ENCODE measurements around the gene LSMEM2.

LSMEM2 gene

DNA sequence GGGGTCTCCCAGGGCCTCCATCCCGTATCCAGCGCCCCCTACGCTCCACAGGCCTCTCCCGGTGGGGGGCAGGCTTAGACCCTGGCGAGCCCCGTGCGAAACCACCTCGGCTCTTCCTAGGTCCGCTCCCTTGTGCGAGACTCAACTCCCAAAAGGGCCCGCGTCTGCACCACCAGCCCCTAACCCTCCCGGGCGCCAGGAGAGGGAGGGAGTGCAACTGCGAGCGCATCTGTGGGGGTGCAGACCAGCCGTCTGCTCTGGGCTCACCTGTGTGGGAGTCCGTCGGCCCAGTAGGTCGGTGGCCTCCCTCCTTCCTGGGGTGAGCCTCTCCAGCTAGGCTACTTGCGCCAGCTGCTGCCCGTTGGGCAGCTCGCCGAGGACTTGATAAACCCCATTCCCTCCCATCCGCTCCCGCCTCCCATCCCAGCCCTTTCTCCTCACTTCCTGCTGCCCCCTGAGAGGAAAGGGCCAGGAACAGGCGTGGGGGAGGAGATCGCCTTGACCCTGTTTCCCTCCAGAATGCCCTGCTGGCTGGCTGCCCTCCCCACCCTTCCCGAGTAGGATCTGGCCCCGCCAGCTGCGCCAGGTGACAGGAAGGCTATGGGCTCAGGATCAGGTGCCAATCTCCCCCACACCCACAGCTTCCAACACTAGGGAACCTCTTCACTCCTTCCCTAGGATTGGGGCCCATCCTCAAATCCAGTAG, 43.7 kb downstream of the LSMEM2 start, which contains the start of gene HYAL2:
TSS of gene HYAL2 (minus strand) at position 360 of the 706 bp plus-strand sequence. CDS start 2,256 bp downstream, outside the sequence.
- no peak for DNase-seq (ENCODE audit: low read depth)

DNA sequence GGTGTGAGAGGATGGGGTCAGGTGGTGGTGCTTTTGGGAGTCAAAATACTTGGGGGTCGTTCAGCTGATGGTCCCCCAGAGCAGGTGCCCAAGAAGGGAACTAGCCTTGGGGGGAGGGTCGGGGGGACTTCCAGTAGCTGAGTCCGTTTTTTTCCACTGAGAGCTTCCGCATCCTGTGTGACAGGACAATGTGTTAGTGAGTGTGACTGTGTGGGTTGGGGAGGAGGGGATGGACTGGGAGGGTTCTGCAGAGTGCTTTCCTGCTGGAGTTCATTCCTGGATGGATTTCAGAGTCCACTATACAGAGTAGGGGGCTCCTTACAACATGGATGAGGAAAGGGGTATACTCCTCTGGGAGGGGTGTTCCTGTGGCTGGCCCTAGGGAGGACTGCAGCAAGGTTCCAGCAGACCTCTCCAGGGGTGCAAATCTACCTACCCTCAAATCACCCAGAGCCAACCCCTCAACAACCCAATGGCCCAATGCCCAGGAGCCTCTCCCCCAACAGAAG, 44.3 kb downstream of the LSMEM2 start:
- no peak for DNase-seq (ENCODE audit: low read depth)

DNA sequence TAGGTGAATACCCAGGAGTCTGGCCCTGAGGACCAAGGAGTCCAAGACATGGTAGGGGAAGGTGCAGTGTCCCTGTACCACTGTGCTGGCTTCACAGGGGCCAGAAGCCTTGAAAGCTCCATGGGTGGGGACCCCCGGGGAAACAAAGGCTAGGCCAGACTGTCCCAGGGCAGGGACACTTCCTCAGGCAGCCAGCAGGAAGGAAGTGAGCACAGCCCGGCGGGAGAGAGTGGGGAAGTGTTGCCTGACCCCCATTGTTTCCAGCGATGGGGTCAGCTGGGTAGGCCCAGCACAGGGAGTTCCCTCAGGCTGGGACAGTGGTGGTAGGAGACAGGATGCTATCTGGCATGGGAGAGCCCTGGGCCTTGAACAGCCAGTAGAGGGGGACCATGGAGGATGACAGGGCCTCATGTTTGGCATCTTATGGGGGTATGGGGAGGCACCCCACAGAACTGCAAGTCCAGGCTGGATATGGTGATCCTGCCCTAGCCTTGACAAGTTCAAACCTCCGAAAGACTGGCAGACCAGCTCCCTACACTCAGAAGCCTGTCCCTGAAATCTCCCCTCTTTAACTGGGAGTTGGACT, 44.8 kb downstream of the LSMEM2 start:
- DNase-seq (ENCODE audit: low read depth) = no peak

- no peak for DNase-seq (ENCODE audit: low read depth)
These were observed 45.6 kb downstream of the LSMEM2 start for GRCh38 chr3:50324351-50325112.

- DNase-seq (ENCODE audit: low read depth) = no peak
These were observed 46.2 kb downstream of the LSMEM2 start for GRCh38 chr3:50325113-50325480.

GRCh38 chr3:50325497-50326181, 46.8 kb downstream of the LSMEM2 start:
- DNase-seq (ENCODE audit: low read depth) = no peak

GRCh38 chr3:50326182-50326541, 47.3 kb downstream of the LSMEM2 start:
- no peak for DNase-seq (ENCODE audit: low read depth)

GRCh38 chr3:50327129-50327528, 48.2 kb downstream of the LSMEM2 start:
- DNase-seq (ENCODE audit: low read depth) = no peak

GRCh38 chr3:50327943-50328691, 49.2 kb downstream of the LSMEM2 start, which contains the start of gene TUSC2:
Gene TUSC2, minus strand, starts transcription at chr3:50328223. Its CDS starts 124 bp downstream, at chr3:50328099.
- peak; percentile 94 for DNase-seq (ENCODE audit: low read depth)

- DNase-seq (ENCODE audit: low read depth) = no peak
These were observed 51.4 kb downstream of the LSMEM2 start for GRCh38 chr3:50330330-50330729.

DNA sequence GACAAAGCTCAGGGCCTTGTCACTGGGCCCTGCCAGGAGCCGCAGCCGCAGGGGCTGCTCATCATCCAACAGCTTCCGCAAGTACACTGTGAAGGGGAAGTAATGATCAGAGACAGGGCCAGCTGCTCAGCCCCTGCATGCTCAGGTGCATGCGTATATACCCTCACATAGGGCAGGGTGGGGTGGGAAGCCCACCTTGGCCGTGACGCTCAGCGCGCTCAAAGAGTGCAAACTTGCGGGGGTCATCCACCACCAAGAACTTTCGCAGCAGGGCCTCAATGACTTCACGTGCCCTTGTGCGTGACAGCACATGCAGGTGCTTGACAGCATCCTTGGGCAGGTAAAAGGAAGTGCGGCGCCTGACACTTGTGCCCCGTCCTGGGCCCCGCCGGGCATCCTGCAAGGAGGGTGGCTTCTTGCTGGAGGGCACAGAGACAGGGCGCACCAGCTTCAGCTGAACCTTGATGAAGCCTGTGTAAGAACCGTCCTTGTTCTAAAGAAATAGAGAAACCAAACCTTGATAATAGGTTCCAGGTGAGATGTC, 52.5 kb downstream of the LSMEM2 start:
- no peak for DNase-seq (ENCODE audit: low read depth)

DNA sequence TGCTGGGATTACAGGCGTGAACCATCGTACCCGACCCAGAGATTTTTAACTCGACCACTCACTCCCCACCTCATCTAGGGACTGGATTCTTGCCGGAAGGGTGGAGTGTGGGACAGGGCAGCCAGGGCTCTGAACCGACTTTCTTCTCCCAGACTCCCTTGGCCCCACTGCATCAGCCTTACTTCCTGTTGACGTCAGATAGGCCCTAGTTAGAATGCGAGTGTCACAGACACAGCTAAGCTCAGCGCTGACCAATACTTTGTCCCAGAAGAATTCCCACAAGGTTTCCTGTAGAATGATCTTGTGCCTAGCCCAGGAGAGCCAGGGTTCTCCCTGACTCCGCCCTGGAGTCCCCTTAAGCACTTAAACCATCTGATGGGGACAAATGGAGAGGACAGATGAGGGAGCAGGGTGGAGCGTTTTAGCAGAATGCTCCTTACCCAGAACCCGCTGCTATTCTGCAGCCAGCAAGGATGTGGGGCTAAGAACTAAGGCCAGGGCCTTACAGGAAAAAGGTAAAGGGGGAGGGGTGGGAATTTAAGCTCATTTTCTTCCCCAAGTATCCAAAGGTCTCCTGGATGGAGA, 54.9 kb downstream of the LSMEM2 start:
- no peak for DNase-seq (ENCODE audit: low read depth)

DNA sequence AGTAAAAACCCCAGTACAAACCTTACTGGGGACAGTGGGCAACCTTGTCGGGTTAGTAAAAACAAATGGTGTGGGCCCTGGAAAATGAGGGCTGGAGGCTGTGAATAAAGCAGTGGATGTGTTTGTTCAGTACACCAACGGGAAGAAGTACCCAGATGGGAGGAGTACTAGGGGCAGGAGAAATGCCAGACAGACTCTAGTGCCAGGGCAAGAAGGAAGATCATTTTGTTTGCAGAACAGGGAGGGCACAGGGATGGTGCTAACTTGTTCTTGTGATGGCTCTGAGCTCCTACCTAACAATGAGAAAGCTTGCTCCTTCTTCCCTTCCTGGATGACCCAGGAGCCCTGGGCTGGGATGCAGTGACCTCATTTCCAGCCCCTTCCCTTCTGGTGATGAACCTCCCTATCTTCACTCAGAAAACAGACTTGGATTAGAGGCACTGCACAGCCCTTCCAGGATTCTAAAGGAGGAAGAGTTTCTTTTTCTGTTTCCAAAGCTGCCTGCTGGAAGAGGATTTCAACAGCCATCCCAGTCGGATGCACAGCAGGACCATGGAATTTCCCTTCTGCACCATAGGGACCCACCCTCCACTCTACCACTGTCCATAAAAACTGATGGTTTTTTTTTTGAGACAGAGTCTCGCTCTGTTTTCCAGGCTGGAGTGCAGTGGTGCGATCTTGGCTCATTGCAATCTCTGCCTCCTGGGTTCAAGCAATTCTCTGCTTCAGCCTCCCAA, 55.6 kb downstream of the LSMEM2 start:
- no peak for DNase-seq (ENCODE audit: low read depth)

- no peak for DNase-seq (ENCODE audit: low read depth)
These were observed 57.7 kb downstream of the LSMEM2 start for GRCh38 chr3:50336452-50337174.

- DNase-seq (ENCODE audit: low read depth) = peak; percentile 96
These were observed 58.4 kb downstream of the LSMEM2 start for GRCh38 chr3:50337175-50337861.

All from CMK (cell line).